MCF 10A (cell line): Measurements from ENCODE around the gene DKK2. TPM values are rescaled to one million over a fixed set of nuclear protein-coding genes. Genes with fewer than 3 reads are reported as not detected.
A peak's percentile ranks its signal among the peaks of the same experiment; 100 is the strongest.

Source experiments
- BruUV-seq: library from RNA; stranded (reverse); fragments of 400-500 nt; replicated peaks from 2 replicates; lab custom pipeline; 2021; lab: Mats Ljungman, UMichigan
- CTCF ChIA-PET: fragments of 300-600 bp; sonication (Branson Sonifier 250); formaldehyde crosslinking; extraction: SDS; loops from one replicate; lab custom pipeline; 2021; ENCODE audit warnings: antibody characterized with exemption, inconsistent platforms; lab: Yijun Ruan, JAX
- POLR2A ChIA-PET: fragments of 300-600, 350-650 bp; sonication (Branson Sonifier 250); formaldehyde crosslinking; extraction: SDS; loops from one replicate; lab custom pipeline; 2020; ENCODE audit warnings: antibody characterized with exemption, inconsistent platforms; lab: Yijun Ruan, JAX
- DNase-seq: peaks from one replicate; pipeline ENCODE4 v3.0.0-alpha.2; 2018; ENCODE audit not compliant: unreplicated experiment
- H3K27ac Mint-ChIP-seq: one replicate; pipeline ENCODE4 v1.8.0; 2022; ENCODE audit warnings: mild to moderate bottlenecking, low read depth, mixed read lengths; ENCODE audit not compliant: unreplicated experiment
- H3K27me3 Mint-ChIP-seq: one replicate; pipeline ENCODE4 v1.8.0; 2022; ENCODE audit warnings: mixed read lengths; ENCODE audit not compliant: insufficient read depth, unreplicated experiment
- H3K36me3 Mint-ChIP-seq: one replicate; pipeline ENCODE4 v1.8.0; 2022; ENCODE audit warnings: mild to moderate bottlenecking, moderate library complexity, mixed read lengths; ENCODE audit not compliant: insufficient read depth, unreplicated experiment
- H3K4me1 Mint-ChIP-seq: one replicate; pipeline ENCODE4 v1.8.0; 2022; ENCODE audit warnings: mixed read lengths; ENCODE audit not compliant: insufficient read depth, unreplicated experiment
- H3K4me3 Mint-ChIP-seq: one replicate; pipeline ENCODE4 v1.8.0; 2022; ENCODE audit warnings: mild to moderate bottlenecking, moderate library complexity, mixed read lengths; ENCODE audit not compliant: unreplicated experiment
- H3K9me3 Mint-ChIP-seq: one replicate; pipeline ENCODE4 v1.8.0; 2022; ENCODE audit warnings: mixed read lengths; ENCODE audit not compliant: unreplicated experiment
- intact Hi-C: fragments of 100-400 bp; cut with micrococcal nuclease; formaldehyde crosslinking; loops from 2 replicates; pipeline ENCODE4 v1.14.1; 2022
- total RNA-seq: library from RNA; stranded (reverse); gene quantifications from 2 replicates; pipeline ENCODE4 v1.2.3, GENCODE V29; 2022
- TF ChIP-seq, protein P1 (sequence below): fragments of 200-600 bp; IDR thresholded peaks from one replicate; pipeline ENCODE4 v1.8.0; 2022; ENCODE audit warnings: antibody characterized with exemption, mild to moderate bottlenecking; ENCODE audit not compliant: unreplicated experiment

The DKK2 gene
- total RNA-seq, 1 experiment from 2014 or later, result 0.30 TPM

- TF ChIP-seq, protein P1, sequence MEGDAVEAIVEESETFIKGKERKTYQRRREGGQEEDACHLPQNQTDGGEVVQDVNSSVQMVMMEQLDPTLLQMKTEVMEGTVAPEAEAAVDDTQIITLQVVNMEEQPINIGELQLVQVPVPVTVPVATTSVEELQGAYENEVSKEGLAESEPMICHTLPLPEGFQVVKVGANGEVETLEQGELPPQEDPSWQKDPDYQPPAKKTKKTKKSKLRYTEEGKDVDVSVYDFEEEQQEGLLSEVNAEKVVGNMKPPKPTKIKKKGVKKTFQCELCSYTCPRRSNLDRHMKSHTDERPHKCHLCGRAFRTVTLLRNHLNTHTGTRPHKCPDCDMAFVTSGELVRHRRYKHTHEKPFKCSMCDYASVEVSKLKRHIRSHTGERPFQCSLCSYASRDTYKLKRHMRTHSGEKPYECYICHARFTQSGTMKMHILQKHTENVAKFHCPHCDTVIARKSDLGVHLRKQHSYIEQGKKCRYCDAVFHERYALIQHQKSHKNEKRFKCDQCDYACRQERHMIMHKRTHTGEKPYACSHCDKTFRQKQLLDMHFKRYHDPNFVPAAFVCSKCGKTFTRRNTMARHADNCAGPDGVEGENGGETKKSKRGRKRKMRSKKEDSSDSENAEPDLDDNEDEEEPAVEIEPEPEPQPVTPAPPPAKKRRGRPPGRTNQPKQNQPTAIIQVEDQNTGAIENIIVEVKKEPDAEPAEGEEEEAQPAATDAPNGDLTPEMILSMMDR, result no peak
- intact Hi-C loops, result no loop called here
- peaks cover 12% of the 10 kb centered on the region for H3K4me1 Mint-ChIP-seq
- H3K27me3 Mint-ChIP-seq, result no peaks in the 10 kb centered on the region
- ChIA-PET CTCF (interaction anchor here (1.4 to 1.5 kb wide), 2 partner anchors 15 to 28 kb away, joined by 3 to 5 read pairs; no protein-coding TSS in a partner anchor), POLR2A (no interaction called here)
- H3K9me3 Mint-ChIP-seq, result no peaks in the 10 kb centered on the region
- no TSS peak for BruUV-seq
- no peaks in the 10 kb centered on the region for H3K36me3 Mint-ChIP-seq
- no peak overlapping the region for H3K4me3 Mint-ChIP-seq
- DNase-seq, result no peak
- H3K27ac Mint-ChIP-seq, result no peak overlapping the region
These were observed 29.1 kb upstream of the DKK2 start for GRCh38 chr4:107065201-107065600.

- Mint-ChIP-seq H3K9me3 (no peaks in the 10 kb centered on the region), H3K4me3 (no peak overlapping the region), H3K4me1 (peaks cover 12% of the 10 kb centered on the region), H3K27ac (no peak overlapping the region), H3K36me3 (no peaks in the 10 kb centered on the region), H3K27me3 (no peaks in the 10 kb centered on the region)
- TF ChIP-seq, protein P1, result no peak
- no TSS peak for BruUV-seq
- POLR2A ChIA-PET, result interaction anchor here (1.0 kb wide), 1 partner anchor 8 kb away, joined by 3 read pairs; no protein-coding TSS in a partner anchor
- CTCF ChIA-PET, result interaction anchor here (0.6 to 1.8 kb wide), 2 partner anchors 9 to 131 kb away, joined by 3 to 7 read pairs; no protein-coding TSS in a partner anchor
- no peak for DNase-seq
- intact Hi-C loops, result no loop called here
These were observed 24.3 kb upstream of the DKK2 start for GRCh38 chr4:107060388-107060787.

GRCh38 chr4:107058828-107059227 lies 22.7 kb upstream of the DKK2 start:
- POLR2A ChIA-PET, result interaction anchor here (1.0 kb wide), 1 partner anchor 24 kb away, joined by 3 read pairs; no protein-coding TSS in a partner anchor
- BruUV-seq, result no TSS peak
- TF ChIP-seq, protein P1, result no peak
- Mint-ChIP-seq H3K36me3 (no peaks in the 10 kb centered on the region), H3K27me3 (no peaks in the 10 kb centered on the region), H3K9me3 (no peaks in the 10 kb centered on the region), H3K27ac (no peak overlapping the region), H3K4me1 (peaks cover 12% of the 10 kb centered on the region), H3K4me3 (no peak overlapping the region)
- intact Hi-C loops, result no loop called here
- CTCF ChIA-PET, result interaction anchor here (1.0 kb wide), 1 partner anchor 10 kb away, joined by 3 read pairs; no protein-coding TSS in a partner anchor
- peak; percentile 38 for DNase-seq

DNA sequence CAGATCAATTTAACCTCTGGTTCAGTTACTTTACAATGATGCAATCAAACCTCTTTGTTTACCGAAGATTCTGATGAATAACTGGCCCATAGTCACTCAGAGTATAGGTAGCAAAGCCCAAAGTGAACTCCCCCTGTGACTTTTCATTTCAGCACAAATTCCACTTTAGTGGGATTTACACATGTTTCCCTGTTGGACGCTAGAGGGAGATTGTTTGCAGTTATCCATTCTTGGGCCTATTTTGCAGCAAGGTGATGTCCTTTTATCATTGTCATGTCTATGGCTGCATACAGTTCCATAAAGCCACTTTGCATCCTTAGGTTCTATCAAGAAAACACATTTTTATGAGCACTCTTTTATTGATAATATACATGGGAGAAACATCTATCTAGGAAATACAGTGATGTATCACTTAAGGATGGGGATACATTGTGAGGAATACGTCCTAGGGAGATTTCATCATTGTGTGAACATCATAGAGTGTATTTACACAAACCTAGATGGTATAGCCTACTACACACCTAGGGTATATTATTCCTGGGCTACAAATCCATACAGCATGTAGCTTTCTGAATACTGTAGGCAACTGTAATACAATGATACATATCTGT lies 14.5 kb upstream of the DKK2 start:
- ChIA-PET POLR2A (interaction anchor here (1.1 kb wide), 1 partner anchor 131 kb away, joined by 4 read pairs; no protein-coding TSS in a partner anchor), CTCF (interaction anchor here (0.6 to 2.6 kb wide), 22 partner anchors 9 to 687 kb away, joined by 3 to 24 read pairs (median 3); partner anchors contain the start of gene DKK2)
- Mint-ChIP-seq H3K27me3 (no peaks in the 10 kb centered on the region), H3K27ac (no peak overlapping the region), H3K4me3 (no peak overlapping the region), H3K36me3 (no peaks in the 10 kb centered on the region), H3K9me3 (peaks cover 14% of the 10 kb centered on the region), H3K4me1 (no peaks in the 10 kb centered on the region)
- intact Hi-C loops, result loop anchor here (1.0 to 5.0 kb wide), 3 partner anchors 133 to 687 kb away; no protein-coding TSS in a partner anchor
- no TSS peak for BruUV-seq
- TF ChIP-seq, protein P1, result peak; percentile 59
- DNase-seq, result peak; percentile 38
